HFF-Myc (cell line): Measurements from ENCODE around the gene KARS1.

ENCODE experiments used
- DNase-seq: peaks from one replicate; pipeline ENCODE4 v3.0.0-alpha.2; 2011; ENCODE audit warnings: low read depth; ENCODE audit errors: extremely low read depth
- H3K4me3 ChIP-seq: replicated peaks from 2 replicates; pipeline ENCODE4 v1.5.1; 2011; ENCODE audit warnings: low read depth, mild to moderate bottlenecking, control low read depth, low read length
- CTCF ChIP-seq: IDR thresholded peaks from 2 replicates; pipeline ENCODE4 v1.5.1; 2012; ENCODE audit warnings: mild to moderate bottlenecking, low read depth, low read length, control low read depth; ENCODE audit errors: missing control alignments

KARS1 gene

GRCh38 chr16:75647112-75647491 lies 363 bp downstream of the KARS1 start:
- no peak for TF ChIP-seq CTCF
- peak overlapping the region; percentile 98 for H3K4me3 ChIP-seq
- no peak for DNase-seq

DNA sequence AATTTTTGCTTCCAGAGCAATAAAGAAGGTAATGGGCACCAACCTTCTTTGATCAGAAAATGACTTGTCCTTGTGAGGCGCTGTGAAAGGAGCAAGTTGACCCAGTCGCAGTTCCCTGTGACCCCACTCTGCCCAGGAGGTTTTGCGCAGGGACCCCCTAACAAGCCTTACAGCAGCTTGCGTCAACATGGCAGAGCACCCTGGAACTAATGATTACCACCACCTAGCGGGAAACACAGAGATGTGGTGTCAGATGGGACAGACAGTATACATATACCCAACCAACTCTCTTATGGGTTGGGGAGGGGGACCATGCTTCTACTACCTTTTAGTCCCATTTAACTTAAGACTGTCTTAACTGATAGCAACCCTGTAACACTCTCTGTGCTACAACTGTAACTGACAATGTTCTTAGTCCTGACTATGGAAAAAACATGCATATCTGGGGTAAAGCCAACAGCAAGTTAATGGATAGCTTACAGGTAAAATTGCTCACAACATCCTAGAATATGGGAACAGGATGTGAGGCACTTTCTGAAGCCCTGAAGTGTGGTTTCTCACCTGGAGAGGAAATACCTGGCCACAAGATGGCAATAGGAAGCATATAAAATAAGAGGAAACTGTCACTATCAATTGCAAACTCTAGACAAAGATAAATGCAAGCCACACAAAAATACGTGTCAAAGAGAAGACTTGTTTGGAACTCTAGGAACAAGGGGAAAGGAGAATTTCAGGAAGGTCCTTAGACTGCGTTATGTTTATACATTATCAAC lies 3.0 kb downstream of the KARS1 start:
- peak overlapping the region; percentile 98; the same call in 1 of the 2 replicates for H3K4me3 ChIP-seq
- DNase-seq, result no peak
- no peak for TF ChIP-seq CTCF

DNA sequence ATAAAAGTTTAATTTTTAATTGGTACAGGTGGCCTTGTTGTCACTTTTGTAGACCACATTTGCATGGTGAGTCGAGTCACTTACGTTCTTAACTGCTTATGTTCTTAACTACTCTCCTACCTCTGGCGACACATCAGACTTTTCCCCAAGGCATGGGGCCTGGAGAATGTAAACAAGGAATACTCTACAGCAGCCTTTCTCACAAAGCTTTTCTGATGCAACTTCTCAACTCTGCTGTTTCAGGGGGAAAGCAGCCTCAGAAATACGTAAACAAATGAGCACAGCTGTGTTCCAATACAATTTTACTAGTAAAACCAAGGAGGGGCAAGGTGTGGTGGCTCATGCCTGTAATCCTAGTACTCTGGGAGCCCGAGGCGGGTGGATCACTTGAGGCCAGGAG lies 6.9 kb downstream of the KARS1 start:
- DNase-seq, result no peak
- TF ChIP-seq CTCF, result no peak
- H3K4me3 ChIP-seq, result no peak overlapping the region

DNA sequence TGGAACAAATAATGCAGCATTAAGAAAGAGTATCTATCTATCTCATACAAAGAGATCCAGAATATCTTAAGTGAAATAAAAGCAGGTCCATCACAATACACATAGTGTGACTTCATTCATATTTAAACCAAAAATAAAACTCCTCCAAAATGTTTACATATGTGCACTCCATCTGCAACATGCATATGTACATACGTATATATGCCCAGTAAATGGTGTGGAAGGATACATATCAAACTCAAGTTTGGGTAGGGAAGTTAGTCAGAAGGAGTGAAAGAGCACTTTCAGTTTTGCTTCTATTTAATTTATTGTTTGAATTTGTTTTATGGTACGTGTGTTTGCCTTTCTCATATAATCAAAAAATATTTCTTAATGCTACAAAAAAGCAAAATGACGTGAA lies 12.4 kb downstream of the KARS1 start:
- H3K4me3 ChIP-seq, result no peak overlapping the region
- no peak for DNase-seq
- no peak for TF ChIP-seq CTCF

DNA sequence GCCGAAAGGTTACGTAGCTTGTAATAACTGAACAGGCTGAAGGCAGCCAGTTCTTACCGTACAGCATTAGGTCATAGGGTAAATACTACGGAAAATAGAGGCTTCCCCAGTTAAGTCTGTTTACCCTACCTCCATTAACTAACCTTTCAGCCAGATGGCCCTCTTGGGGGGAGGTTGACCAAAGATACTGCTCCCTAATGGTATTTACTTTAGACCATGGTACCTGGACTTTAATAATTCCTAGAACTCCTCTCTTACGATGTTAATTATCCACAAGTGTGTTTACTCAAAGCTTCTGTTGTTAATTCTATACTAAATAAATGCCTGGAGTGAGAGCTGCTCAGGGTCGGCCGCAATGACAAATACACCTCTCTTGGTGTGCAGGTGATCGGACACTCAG lies 14.6 kb downstream of the KARS1 start:
- no peak for TF ChIP-seq CTCF
- no peak for DNase-seq
- no peak overlapping the region for H3K4me3 ChIP-seq

GRCh38 chr16:75630052-75630451 lies 17.4 kb downstream of the KARS1 start:
- no peak for TF ChIP-seq CTCF
- DNase-seq, result no peak
- H3K4me3 ChIP-seq, result no peak overlapping the region

GRCh38 chr16:75629132-75629531 lies 18.3 kb downstream of the KARS1 start:
- TF ChIP-seq CTCF, result no peak
- H3K4me3 ChIP-seq, result no peak overlapping the region
- DNase-seq, result no peak
